Lower leg skin (tissue), 4 donors: Measurements from ENCODE around the gene ZNF460. TPM values are rescaled to one million over a fixed set of nuclear protein-coding genes. Genes with fewer than 3 reads are reported as not detected.

Experiments
- DNase-seq, 2 donors: peaks; one replicate each; pipeline ENCODE4 v3.0.0-alpha.2; 2019; ENCODE audit warnings: low spot score in 2 of 2
- H3K4me3 ChIP-seq: fragments of 200-600 bp; sonication (generic); 2 replicates; pipeline ENCODE4 v1.5.1; 2017; ENCODE audit warnings: mild to moderate bottlenecking, low read depth; ENCODE audit not compliant: poor library complexity, severe bottlenecking
- CTCF ChIP-seq, 3 donors: fragments of 450-650 bp; IDR thresholded peaks; one replicate each; pipeline ENCODE4 v1.5.1; 2016; ENCODE audit warnings: antibody characterized with exemption in 3 of 3, mild to moderate bottlenecking in 3 of 3, moderate library complexity in 2 of 3
- POLR2A ChIP-seq, 2 donors: fragments of 450-650 bp; IDR thresholded peaks; one replicate each; pipeline ENCODE4 v1.6.1; 2016 to 2017; ENCODE audit warnings: antibody characterized with exemption in 2 of 2, mild to moderate bottlenecking in 1 of 2, moderate library complexity in 1 of 2
- WGBS, 2 donors: methylation state at CpG; one replicate each; pipeline ENCODE4 v1.1.5; 2018; 5-methylcytosine and 5-hydroxymethylcytosine counted together
- intact Hi-C: fragments of 100-400 bp; cut with DNase I; formaldehyde crosslinking; loops from one replicate; pipeline ENCODE4 v1.15.0; 2023; ENCODE audit warnings: low total_unique reads
- total RNA-seq, 4 donors: library from RNA; depleted of rRNA; stranded (reverse); fragments of >200 nt; gene quantifications; one replicate each; pipeline ENCODE4 v1.1.0, GENCODE V29; 2016

Gene ZNF460
- total RNA-seq, 4 donors from 2014 or later, result 57.6 to 71.0 (median 65.5) TPM

DNA sequence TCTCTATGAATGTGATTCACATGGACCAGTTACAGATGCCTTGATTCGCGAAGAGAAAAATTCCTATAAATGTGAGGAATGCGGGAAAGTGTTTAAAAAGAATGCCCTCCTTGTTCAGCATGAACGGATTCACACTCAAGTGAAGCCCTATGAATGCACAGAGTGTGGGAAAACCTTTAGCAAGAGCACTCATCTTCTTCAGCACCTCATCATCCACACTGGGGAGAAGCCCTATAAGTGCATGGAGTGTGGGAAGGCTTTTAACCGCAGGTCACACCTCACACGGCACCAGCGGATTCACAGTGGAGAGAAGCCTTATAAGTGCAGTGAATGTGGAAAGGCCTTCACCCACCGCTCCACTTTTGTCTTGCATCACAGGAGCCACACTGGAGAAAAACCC is 47.7 kb downstream of the ZNF460 start:
- no peak overlapping the region for H3K4me3 ChIP-seq
- DNase-seq, result no peak
- 95% methylated on average over 8 of the region's 8 CpGs for WGBS, 2 donors
- intact Hi-C loops, result no loop called here
- no peak for TF ChIP-seq POLR2A (IDR thresholded peaks at IDR 0.05)
- no peak for TF ChIP-seq CTCF (IDR thresholded peaks at IDR 0.05)

GRCh38 chr19:57334191-57334590 is 53.9 kb downstream of the ZNF460 start:
- TF ChIP-seq CTCF (IDR thresholded peaks at IDR 0.05) (no peak), POLR2A (IDR thresholded peaks at IDR 0.05) (no peak)
- DNase-seq, result no peak
- 63 to 64% methylated on average over 4 of the region's 4 CpGs for WGBS, 2 donors
- intact Hi-C loops, result no loop called here
- H3K4me3 ChIP-seq, result no peak overlapping the region

GRCh38 chr19:57338877-57339276 is 58.6 kb downstream of the ZNF460 start:
- TF ChIP-seq CTCF (IDR thresholded peaks at IDR 0.05), result no peak
- intact Hi-C loops, result no loop called here
- WGBS, 2 donors, result 40 to 46% methylated on average over 3 of the region's 3 CpGs
- no peak overlapping the region for H3K4me3 ChIP-seq
- no peak for DNase-seq

DNA sequence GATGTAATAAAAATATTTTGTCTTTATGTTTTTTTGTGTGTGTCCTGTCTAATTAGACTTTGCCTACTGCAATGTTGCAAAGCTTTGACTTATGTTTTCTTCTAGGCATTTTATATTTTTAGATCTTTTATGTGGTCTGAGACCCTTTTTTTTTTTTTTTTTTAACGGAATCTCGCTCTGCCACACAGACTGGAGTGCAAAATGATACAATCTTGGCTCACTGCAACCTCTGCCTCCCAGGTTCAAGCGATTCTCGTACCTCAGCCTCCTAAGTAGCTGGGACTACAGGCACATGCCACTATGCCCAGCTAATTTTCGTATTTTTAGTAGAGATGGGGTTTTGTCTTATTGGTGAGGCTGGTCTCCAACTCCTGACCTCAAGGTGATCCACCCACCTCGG is 62.3 kb downstream of the ZNF460 start:
- no peak for DNase-seq
- TF ChIP-seq POLR2A (IDR thresholded peaks at IDR 0.05), result no peak
- no peak for TF ChIP-seq CTCF (IDR thresholded peaks at IDR 0.05)
- H3K4me3 ChIP-seq, result no peak overlapping the region
- intact Hi-C loops, result no loop called here
- 73 to 77% methylated on average over 6 of the region's 6 CpGs for WGBS, 2 donors

Other genes with a start within 250 kb of the ZNF460 start
- not detected for gene USP29, start 160.5 kb upstream of the ZNF460 start, total RNA-seq
- not detected for gene ZIM3, start 135.3 kb upstream of the ZNF460 start, total RNA-seq
- not detected for gene DUXA, start 113.0 kb upstream of the ZNF460 start, total RNA-seq
- 10 to 100 TPM; 48.5 to 84.9 (median 57.8) TPM for gene ZNF264, start 89.0 kb upstream of the ZNF460 start, total RNA-seq
- 1 to 10 TPM in 1 of 4 donors, under 1 TPM in 1, not detected in 2; 0.39 to 2.9 TPM for gene AURKC, start 49.5 kb upstream of the ZNF460 start, total RNA-seq
- 10 to 100 TPM; 18.1 to 23.0 (median 20.3) TPM for gene ZNF805, start 39.9 kb upstream of the ZNF460 start, total RNA-seq
- gene ZNF543, start 40.0 kb downstream of the ZNF460 start, total RNA-seq, result 10 to 100 TPM; 11.4 to 15.7 (median 12.4) TPM
- gene ZNF304, start 70.8 kb downstream of the ZNF460 start, total RNA-seq, result 10 to 100 TPM in 1 of 4 donors, 1 to 10 TPM in 3; 8.3 to 11.8 (median 8.9) TPM
- gene TRAPPC2B, start 83.1 kb downstream of the ZNF460 start, total RNA-seq, result 10 to 100 TPM; 11.3 to 20.1 (median 19.5) TPM
- gene ZNF547, start 83.1 kb downstream of the ZNF460 start, total RNA-seq, result 1 to 10 TPM in 3 of 4 donors, under 1 TPM in 1; 0.42 to 2.4 (median 1.4) TPM
- gene ZNF548, start 109.4 kb downstream of the ZNF460 start, total RNA-seq, result 10 to 100 TPM; 20.3 to 29.3 (median 23.5) TPM
- gene ZNF17, start 130.7 kb downstream of the ZNF460 start, total RNA-seq, result 10 to 100 TPM in 2 of 4 donors, 1 to 10 TPM in 2; 8.9 to 30.3 (median 14.0) TPM
- gene ZNF749, start 154.8 kb downstream of the ZNF460 start, total RNA-seq, result 10 to 100 TPM in 3 of 4 donors, 1 to 10 TPM in 1; 7.8 to 16.1 (median 12.9) TPM
- 1 to 10 TPM in 1 of 4 donors, under 1 TPM in 3; 0.25 to 1.4 (median 0.86) TPM for gene VN1R1, start 176.7 kb downstream of the ZNF460 start, total RNA-seq
- 10 to 100 TPM; 11.6 to 18.3 (median 12.2) TPM for gene ZNF772, start 197.1 kb downstream of the ZNF460 start, total RNA-seq
- 10 to 100 TPM in 3 of 4 donors, 1 to 10 TPM in 1; 7.8 to 26.6 (median 13.4) TPM for gene ZNF419, start 207.3 kb downstream of the ZNF460 start, total RNA-seq
- gene ZNF773, start 219.5 kb downstream of the ZNF460 start, total RNA-seq, result 10 to 100 TPM in 3 of 4 donors, 1 to 10 TPM in 1; 5.7 to 30.8 (median 17.5) TPM
- 1 to 10 TPM; 4.4 to 5.5 (median 4.9) TPM for gene ZNF549, start 246.9 kb downstream of the ZNF460 start, total RNA-seq